ENCODE measurements around the gene GNG8.

The GNG8 gene

GRCh38 chr19:46603752-46604231, 32.2 kb downstream of the GNG8 start:
- H3K36me3 ChIP-seq (ENCODE audit: control insufficient read depth in 1 of 2, insufficient read depth in 2 of 2, low read length in 2 of 2) = peaks cover 23 to 35% of the 10 kb centered on the region in 2 donors
- no peaks in the 10 kb centered on the region for H3K9me3 ChIP-seq (ENCODE audit: control insufficient read depth in 1 of 2, low read length in 2 of 2)
- H3K27ac ChIP-seq (ENCODE audit: low read depth, low read length) = no peak overlapping the region
- H3K4me3 ChIP-seq (ENCODE audit: low read depth in 1 of 2, low read length in 2 of 2) = peak overlapping the region; percentile 94 to 100
- peaks cover 14 to 24% of the 10 kb centered on the region in 2 donors for H3K4me1 ChIP-seq (ENCODE audit: control insufficient read depth in 1 of 2, insufficient read depth in 2 of 2, low read length in 2 of 2)
- H3K9ac ChIP-seq (ENCODE audit: low read depth in 1 of 2, low read length in 2 of 2) = peak overlapping the region; percentile 100
- no peaks in the 10 kb centered on the region for H3K27me3 ChIP-seq (ENCODE audit: control insufficient read depth in 1 of 2, insufficient read depth in 2 of 2, low read length in 2 of 2)

GRCh38 chr19:46603195-46603637, 32.8 kb downstream of the GNG8 start:
- H3K9me3 ChIP-seq (ENCODE audit: control insufficient read depth in 1 of 2, low read length in 2 of 2) = no peaks in the 10 kb centered on the region
- H3K9ac ChIP-seq (ENCODE audit: low read depth in 1 of 2, low read length in 2 of 2) = peak overlapping the region; percentile 100
- no peaks in the 10 kb centered on the region for H3K27me3 ChIP-seq (ENCODE audit: control insufficient read depth in 1 of 2, insufficient read depth in 2 of 2, low read length in 2 of 2)
- H3K4me1 ChIP-seq (ENCODE audit: control insufficient read depth in 1 of 2, insufficient read depth in 2 of 2, low read length in 2 of 2) = peaks cover 14 to 24% of the 10 kb centered on the region in 2 donors
- H3K36me3 ChIP-seq (ENCODE audit: control insufficient read depth in 1 of 2, insufficient read depth in 2 of 2, low read length in 2 of 2) = peaks cover 17 to 29% of the 10 kb centered on the region in 2 donors
- H3K27ac ChIP-seq (ENCODE audit: low read depth, low read length) = peak overlapping the region; percentile 78
- peak overlapping the region; percentile 94 to 100 for H3K4me3 ChIP-seq (ENCODE audit: low read depth in 1 of 2, low read length in 2 of 2)

GRCh38 chr19:46602392-46603194, 33.4 kb downstream of the GNG8 start:
- Histone ChIP-seq H3K9me3 (ENCODE audit: control insufficient read depth in 1 of 2, low read length in 2 of 2) (no peaks in the 10 kb centered on the region), H3K9ac (ENCODE audit: low read depth in 1 of 2, low read length in 2 of 2) (peak overlapping the region; percentile 100), H3K27me3 (ENCODE audit: control insufficient read depth in 1 of 2, insufficient read depth in 2 of 2, low read length in 2 of 2) (no peaks in the 10 kb centered on the region), H3K27ac (ENCODE audit: low read depth, low read length) (peak overlapping the region; percentile 78), H3K4me3 (ENCODE audit: low read depth in 1 of 2, low read length in 2 of 2) (peak overlapping the region; percentile 94 to 100), H3K36me3 (ENCODE audit: control insufficient read depth in 1 of 2, insufficient read depth in 2 of 2, low read length in 2 of 2) (peaks cover 11 to 23% of the 10 kb centered on the region in 2 donors), H3K4me1 (ENCODE audit: control insufficient read depth in 1 of 2, insufficient read depth in 2 of 2, low read length in 2 of 2) (peaks cover 14 to 24% of the 10 kb centered on the region in 2 donors)

- peak within 1 kb of the TSS; percentile 100 for H3K9ac ChIP-seq (ENCODE audit: low read depth in 1 of 2, low read length in 2 of 2)
- H3K4me3 ChIP-seq (ENCODE audit: low read depth in 1 of 2, low read length in 2 of 2) = peak within 1 kb of the TSS; percentile 94 to 100
- peaks cover 7 to 12% of the 10 kb centered on the region in 2 donors for H3K36me3 ChIP-seq (ENCODE audit: control insufficient read depth in 1 of 2, insufficient read depth in 2 of 2, low read length in 2 of 2)
- no peaks in the 10 kb centered on the region for H3K9me3 ChIP-seq (ENCODE audit: control insufficient read depth in 1 of 2, low read length in 2 of 2)
- H3K27me3 ChIP-seq (ENCODE audit: control insufficient read depth in 1 of 2, insufficient read depth in 2 of 2, low read length in 2 of 2) = no peaks in the 10 kb centered on the region
- H3K4me1 ChIP-seq (ENCODE audit: control insufficient read depth in 1 of 2, insufficient read depth in 2 of 2, low read length in 2 of 2) = peaks cover 14 to 24% of the 10 kb centered on the region in 2 donors
- H3K27ac ChIP-seq (ENCODE audit: low read depth, low read length) = peak within 1 kb of the TSS; percentile 97
These were observed 34.4 kb downstream of the GNG8 start, which contains the start of gene CALM3 for GRCh38 chr19:46601318-46602224. TSS of gene CALM3 (plus strand) at chr19:46601330. CDS start at chr19:46601435, 105 bp downstream.

GRCh38 chr19:46600384-46601317, 35.4 kb downstream of the GNG8 start:
- Histone ChIP-seq H3K4me1 (ENCODE audit: control insufficient read depth in 1 of 2, insufficient read depth in 2 of 2, low read length in 2 of 2) (peaks cover 14 to 24% of the 10 kb centered on the region in 2 donors), H3K27ac (ENCODE audit: low read depth, low read length) (peak overlapping the region; percentile 97), H3K9me3 (ENCODE audit: control insufficient read depth in 1 of 2, low read length in 2 of 2) (no peaks in the 10 kb centered on the region), H3K4me3 (ENCODE audit: low read depth in 1 of 2, low read length in 2 of 2) (peak overlapping the region; percentile 91 to 94), H3K27me3 (ENCODE audit: control insufficient read depth in 1 of 2, insufficient read depth in 2 of 2, low read length in 2 of 2) (no peaks in the 10 kb centered on the region), H3K36me3 (ENCODE audit: control insufficient read depth in 1 of 2, insufficient read depth in 2 of 2, low read length in 2 of 2) (peaks cover under 1 to 3% of the 10 kb centered on the region in 2 donors), H3K9ac (ENCODE audit: low read depth in 1 of 2, low read length in 2 of 2) (peak overlapping the region; percentile 86 to 100)

GRCh38 chr19:46599716-46600373, 36.2 kb downstream of the GNG8 start:
- no peaks in the 10 kb centered on the region for H3K9me3 ChIP-seq (ENCODE audit: control insufficient read depth in 1 of 2, low read length in 2 of 2)
- H3K27me3 ChIP-seq (ENCODE audit: control insufficient read depth in 1 of 2, insufficient read depth in 2 of 2, low read length in 2 of 2) = no peaks in the 10 kb centered on the region
- peak overlapping the region; percentile 86 to 96 for H3K9ac ChIP-seq (ENCODE audit: low read depth in 1 of 2, low read length in 2 of 2)
- no peak overlapping the region for H3K27ac ChIP-seq (ENCODE audit: low read depth, low read length)
- peak overlapping the region; percentile 77 to 91 for H3K4me3 ChIP-seq (ENCODE audit: low read depth in 1 of 2, low read length in 2 of 2)
- H3K36me3 ChIP-seq (ENCODE audit: control insufficient read depth in 1 of 2, insufficient read depth in 2 of 2, low read length in 2 of 2) = no peaks in the 10 kb centered on the region
- H3K4me1 ChIP-seq (ENCODE audit: control insufficient read depth in 1 of 2, insufficient read depth in 2 of 2, low read length in 2 of 2) = peaks cover 14 to 24% of the 10 kb centered on the region in 2 donors

GRCh38 chr19:46598372-46598917, 37.6 kb downstream of the GNG8 start:
- H3K27me3 ChIP-seq (ENCODE audit: control insufficient read depth in 1 of 2, insufficient read depth in 2 of 2, low read length in 2 of 2) = no peaks in the 10 kb centered on the region
- H3K9ac ChIP-seq (ENCODE audit: low read depth in 1 of 2, low read length in 2 of 2) = no peak overlapping the region
- H3K27ac ChIP-seq (ENCODE audit: low read depth, low read length) = no peak overlapping the region
- H3K36me3 ChIP-seq (ENCODE audit: control insufficient read depth in 1 of 2, insufficient read depth in 2 of 2, low read length in 2 of 2) = no peaks in the 10 kb centered on the region
- H3K4me3 ChIP-seq (ENCODE audit: low read depth in 1 of 2, low read length in 2 of 2) = no peak overlapping the region
- no peaks in the 10 kb centered on the region for H3K9me3 ChIP-seq (ENCODE audit: control insufficient read depth in 1 of 2, low read length in 2 of 2)
- H3K4me1 ChIP-seq (ENCODE audit: control insufficient read depth in 1 of 2, insufficient read depth in 2 of 2, low read length in 2 of 2) = peaks cover 3 to 13% of the 10 kb centered on the region in 2 donors

- H3K9ac ChIP-seq (ENCODE audit: low read depth in 1 of 2, low read length in 2 of 2) = no peak overlapping the region
- H3K27ac ChIP-seq (ENCODE audit: low read depth, low read length) = no peak overlapping the region
- H3K4me3 ChIP-seq (ENCODE audit: low read depth in 1 of 2, low read length in 2 of 2) = no peak overlapping the region
- no peaks in the 10 kb centered on the region for H3K9me3 ChIP-seq (ENCODE audit: control insufficient read depth in 1 of 2, low read length in 2 of 2)
- H3K4me1 ChIP-seq (ENCODE audit: control insufficient read depth in 1 of 2, insufficient read depth in 2 of 2, low read length in 2 of 2) = no peaks in the 10 kb centered on the region
- H3K27me3 ChIP-seq (ENCODE audit: control insufficient read depth in 1 of 2, insufficient read depth in 2 of 2, low read length in 2 of 2) = no peaks in the 10 kb centered on the region
- no peaks in the 10 kb centered on the region for H3K36me3 ChIP-seq (ENCODE audit: control insufficient read depth in 1 of 2, insufficient read depth in 2 of 2, low read length in 2 of 2)
These were observed 40.0 kb downstream of the GNG8 start for GRCh38 chr19:46596008-46596407.

Measured in duodenal mucosa (tissue), 2 donors.